HG02885 (cell line): ENCODE data around the gene MYADML2.

Experiments used
- ATAC-seq: cut with Tn5 transposase; IDR thresholded peaks from one replicate; pipeline ENCODE4 v1.9.1; 2021; ENCODE audit warnings: mild to moderate bottlenecking; ENCODE audit not compliant: unreplicated experiment, poor library complexity

MYADML2 gene

DNA sequence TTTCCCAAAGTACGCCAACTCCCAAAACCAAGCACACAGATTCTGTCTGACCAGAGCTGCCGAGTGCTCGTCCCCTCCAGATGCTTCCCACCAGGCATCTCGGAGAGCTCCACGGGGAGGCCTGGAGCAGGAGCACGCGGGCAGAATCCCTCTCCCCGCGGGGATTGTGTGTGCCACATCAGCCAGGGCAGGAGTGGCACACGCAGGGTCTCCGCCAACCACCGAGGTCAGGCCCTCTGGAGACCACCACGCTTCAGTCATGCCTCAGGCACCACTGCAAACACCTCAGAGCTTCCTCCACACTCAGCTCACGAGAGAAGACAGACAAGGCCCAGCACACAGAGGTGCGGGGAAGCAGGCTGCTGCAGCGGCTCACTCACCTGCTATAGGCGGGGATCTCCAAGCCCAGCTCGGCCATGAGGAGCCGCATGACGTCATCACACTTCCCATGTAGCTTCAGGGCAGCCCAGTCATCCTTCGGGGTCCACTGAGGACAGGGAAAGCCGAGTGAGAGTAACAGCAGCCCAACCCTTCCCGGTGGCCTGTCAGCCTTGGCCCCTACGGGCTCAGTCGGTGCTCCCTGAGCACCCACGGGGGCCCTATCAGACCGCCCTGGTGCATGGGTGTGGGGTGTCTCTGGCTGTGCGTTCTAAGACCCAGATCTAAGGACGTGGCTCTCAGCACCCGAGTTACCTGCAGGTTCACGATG, 33.5 kb downstream of the MYADML2 start:
- no peak for ATAC-seq

DNA sequence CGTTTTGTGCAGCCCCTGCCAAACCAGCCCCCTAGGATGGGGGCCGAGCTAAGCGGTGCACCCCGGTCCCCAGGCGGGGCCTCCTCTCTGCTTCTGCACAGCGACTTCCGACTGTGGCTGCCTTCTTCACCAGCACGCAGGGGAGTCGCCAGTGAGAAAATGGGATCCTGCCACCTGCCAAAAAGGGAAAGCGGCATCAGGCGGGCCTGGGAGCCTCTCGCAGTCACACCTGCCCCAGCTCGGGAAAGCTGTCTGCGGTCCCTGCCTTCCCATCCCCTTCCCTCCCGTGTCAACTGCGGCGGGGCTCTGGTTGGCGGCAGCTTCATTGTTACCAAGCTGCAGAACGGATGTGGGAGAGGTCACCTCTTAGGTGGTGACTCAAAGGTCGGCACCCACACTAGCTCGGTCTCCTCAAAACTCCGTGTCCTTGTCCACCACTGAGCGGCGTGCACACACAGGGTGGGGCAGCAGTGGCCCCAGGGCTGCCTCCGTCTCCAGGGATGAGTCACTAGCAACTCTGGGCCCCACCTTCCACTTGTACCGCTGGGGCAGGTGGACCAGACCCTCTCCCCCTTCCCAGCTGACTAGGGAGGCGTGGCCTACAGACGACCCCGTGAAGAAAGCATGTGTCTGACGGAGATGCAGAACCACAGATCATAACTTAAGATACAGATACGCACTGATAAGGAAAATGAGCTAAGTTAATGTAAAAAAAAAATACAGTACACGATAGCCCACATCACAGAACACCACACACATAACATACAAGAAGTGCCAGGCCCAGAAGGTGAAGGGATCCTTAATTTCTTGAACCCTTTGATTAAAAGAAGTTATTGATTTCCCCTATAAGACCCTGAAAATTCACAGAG, 34.4 kb downstream of the MYADML2 start:
- no peak for ATAC-seq

DNA sequence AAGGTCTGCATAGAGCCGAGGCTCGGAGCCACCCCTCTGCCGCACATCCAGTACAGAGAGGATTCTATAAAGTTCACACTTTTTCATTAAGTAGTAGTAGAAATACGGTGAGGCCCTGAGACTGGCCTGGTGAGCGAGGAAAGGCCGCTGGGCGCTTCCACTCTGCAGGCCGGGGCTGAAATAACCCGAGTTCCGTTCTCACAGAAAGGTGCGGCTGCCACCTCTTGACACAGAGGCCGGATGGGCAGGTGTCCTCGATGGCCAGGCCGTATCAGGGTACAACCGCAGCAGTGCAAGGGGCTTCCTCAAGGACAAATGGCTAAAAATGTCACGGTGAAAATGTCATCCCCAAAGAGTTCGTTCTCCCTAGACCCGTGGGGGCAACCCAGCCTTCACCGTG, 35.1 kb downstream of the MYADML2 start:
- ATAC-seq = no peak

DNA sequence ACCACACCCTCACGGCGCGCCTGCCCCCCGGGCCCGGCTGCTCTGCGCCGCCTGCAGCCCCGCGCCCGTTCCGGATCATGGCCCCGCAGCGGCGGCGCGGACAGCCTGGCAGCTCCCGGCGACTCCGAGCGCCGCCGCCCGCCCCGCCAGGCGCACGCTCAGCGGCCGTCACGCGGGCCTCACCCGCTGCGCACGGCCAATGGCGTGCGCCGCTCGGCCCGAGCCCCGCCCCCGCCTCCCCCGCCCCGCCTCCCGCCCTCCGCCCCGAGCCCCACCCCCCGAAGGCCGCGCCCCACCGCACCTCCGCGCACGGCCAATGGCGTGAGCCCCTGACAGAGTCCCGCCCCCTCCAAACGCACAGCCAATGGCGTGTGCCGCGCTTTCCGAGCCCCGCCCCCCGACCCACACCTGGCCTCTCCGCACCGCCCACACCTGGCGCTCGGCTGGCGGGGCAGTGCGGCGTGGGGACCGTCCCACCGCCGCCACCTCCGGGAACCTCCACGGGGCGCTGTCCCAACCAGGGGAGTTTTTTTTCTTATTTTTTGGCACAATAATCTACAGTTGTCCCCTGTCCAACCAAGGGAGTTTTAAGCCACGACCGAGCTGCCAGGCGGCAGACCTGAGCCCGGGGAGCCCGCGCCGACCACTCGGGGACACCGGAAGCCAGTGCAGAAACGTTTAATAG, 35.6 kb downstream of the MYADML2 start, which contains the start of gene PCYT2:
Gene PCYT2 (minus strand): TSS at position 123 of the 685 bp plus-strand sequence. CDS start 44 bp downstream, at position 79.
- ATAC-seq = peak; percentile 80

DNA sequence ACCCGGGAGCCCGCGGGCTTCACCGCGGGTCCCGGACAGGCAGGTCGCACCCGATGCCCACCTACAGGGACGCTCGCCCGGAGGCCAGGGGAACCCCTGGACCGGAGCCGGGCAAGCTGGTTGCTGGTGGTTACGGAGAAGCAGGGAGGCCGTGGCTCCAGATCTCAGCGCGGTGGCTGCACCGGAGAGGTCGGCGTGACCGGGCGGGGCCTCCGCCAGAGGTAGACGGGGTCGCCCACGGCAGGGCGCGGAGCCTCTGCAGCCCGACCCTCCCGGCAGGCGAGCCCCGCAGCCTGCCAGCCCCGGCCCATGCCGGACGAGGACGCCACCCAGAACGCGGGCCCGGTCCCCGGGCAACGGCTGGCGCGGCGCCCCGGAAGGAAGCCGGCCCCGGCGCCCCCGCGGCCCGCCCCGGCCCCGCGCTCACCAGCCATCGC, 36.2 kb downstream of the MYADML2 start:
- peak; percentile 41 for ATAC-seq

DNA sequence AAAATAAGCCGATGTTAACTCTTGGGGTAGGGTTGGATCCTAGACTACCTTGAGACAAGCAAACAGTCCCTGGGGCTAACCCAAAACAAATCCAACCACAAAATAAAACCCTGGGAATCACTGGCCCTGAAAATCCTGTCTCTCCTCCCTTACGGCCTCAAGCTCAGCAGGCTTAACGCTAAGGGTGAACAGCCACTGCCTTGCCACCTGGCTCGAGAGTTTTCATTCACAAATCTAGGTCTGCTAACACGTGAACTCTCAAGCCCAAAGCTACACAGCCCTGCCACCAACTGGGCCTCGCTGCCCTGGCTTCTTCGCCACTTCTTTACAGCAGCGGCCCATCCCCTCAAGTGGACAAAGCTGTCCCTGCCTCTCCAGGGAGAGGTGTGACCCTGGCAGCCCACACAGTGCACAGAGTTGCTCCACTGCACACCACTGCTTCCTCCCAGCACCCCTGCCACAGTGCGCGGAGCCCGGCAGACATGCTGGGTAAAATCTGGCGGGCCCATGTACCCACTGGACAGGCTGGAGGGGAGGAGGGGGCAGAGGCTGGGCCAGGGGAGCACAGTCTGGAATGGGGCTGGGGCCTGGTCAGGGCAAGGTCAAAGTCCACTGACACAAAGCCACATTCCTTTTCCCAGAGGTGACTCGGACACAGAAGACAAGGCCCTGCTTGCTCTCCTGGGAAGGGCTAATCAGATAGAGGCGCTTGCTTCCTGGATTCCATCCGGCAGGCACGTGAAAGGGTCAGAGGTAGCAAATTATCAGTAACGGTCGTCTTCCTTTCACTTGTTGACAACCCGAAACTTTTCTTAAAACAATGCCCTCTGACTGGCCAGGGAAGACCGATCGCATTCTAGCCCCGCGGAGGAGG, 36.8 kb downstream of the MYADML2 start:
- ATAC-seq = no peak

DNA sequence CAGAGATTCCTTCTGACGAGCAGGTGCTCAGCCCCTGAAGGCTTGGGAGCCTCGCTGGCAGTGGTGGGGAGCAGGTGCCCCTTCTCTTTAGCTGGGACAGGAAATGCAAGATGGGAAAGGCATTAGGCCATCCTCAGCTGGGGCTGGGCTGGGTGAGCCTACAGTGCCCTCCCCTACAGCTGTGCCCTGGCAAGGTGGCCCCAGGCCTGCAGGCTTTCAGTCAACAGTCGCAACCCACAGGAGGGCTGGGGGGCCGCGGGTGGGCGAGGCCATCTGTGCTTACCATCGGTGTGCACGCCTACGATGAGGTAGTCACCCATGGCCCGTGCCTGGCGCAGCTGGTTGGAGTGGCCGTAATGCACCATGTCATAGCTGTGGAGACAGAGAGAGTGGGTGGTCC, 37.8 kb downstream of the MYADML2 start:
- ATAC-seq = no peak

DNA sequence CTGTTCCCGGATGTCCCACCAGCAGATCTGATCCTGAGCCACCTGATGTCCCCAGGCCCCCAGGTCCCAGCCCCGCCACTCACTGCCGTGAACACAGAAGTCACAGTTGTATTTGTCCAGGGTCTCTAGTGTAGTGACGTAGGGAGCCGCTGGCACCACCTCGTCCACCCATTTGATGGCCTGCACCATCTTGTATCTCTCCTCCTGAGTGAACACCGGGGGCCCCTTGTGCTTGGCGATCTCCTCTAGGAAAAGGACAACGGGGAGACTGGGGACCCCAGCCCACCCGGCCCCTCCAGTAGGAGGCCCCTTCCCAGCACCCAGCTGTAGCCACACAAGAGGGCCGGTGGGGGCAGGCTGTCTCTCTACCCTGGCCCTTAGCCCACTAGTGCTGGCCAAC, 38.2 kb downstream of the MYADML2 start:
- ATAC-seq = no peak

DNA sequence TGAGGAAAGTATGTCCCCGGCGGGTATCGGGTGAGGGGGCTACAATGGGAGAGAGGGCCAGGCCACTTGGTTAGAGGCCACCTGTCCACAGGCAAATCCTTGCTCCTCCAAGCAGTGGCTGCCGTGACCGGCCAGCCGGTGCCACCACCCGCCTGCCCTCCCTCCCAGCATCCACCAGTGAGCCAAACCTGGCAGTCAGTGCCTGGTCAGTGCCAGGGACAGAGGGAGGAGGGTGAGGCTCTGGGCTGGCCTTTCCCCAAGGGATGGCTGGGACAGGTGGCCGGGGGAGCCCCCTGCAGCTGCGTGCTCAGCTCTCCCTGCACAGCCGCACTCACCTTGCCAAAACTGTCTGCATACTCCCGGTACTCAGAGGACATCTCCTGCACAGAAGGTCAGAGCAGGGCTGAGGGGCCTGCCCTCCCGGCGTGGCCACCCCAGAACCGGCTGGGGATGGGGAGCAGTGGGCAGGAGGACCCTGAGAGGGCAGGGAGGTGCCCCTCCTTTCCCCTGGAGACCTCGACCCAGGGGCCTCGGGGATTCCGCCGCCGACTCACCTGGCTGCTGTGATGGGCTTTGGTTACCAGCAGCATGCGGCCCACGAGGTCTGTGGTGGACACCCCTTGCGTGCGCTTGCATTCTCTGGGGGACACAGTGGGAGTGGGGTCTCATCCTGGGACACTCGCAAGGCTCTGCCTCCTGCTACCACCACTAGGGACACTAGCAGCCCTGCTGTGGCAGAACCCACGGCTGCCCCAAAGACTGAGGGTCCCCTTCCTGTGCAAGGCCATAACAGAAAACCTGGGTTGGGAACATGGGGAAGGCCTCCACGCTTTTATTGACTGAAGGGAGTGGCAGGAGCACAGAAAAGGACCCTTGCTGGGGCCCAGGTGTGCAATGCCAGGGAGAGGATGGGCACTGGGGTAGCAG, 39.6 kb downstream of the MYADML2 start:
- no peak for ATAC-seq

DNA sequence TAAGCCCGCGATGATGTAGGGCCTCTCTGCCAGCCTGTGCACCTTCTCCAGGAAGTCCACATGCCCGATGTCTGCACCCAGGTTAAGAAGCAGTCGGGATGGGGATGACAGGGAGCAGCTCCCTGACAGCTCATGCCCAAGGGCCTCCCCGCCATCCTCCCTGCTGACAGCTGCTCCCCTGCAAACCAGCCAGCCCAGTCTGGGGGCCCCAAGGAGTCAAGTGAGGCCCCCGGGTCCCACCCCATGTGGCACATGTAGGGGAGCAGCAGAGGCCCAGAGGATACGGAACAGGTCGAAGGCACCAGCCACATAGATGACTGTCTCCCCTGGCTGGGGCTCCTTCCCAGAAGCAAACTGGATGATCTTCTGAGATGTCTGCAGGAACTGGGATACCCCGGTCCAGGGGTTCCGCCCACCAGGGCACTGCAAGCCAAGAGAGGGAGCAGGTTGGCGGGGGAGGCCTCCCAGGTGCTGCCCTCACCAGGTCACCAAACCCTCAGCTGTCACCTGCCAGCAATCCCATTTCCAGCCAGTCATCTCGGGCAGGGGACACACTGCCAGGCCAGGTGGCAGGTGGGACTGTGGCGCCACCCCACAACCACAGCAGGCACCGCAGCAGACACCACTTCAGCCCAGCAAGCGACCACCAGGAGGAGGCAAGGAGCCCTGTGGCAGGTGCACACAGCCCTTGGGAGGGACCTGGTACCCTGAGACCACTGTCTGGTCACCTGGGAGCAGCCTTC, 40.4 kb downstream of the MYADML2 start:
- no peak for ATAC-seq

DNA sequence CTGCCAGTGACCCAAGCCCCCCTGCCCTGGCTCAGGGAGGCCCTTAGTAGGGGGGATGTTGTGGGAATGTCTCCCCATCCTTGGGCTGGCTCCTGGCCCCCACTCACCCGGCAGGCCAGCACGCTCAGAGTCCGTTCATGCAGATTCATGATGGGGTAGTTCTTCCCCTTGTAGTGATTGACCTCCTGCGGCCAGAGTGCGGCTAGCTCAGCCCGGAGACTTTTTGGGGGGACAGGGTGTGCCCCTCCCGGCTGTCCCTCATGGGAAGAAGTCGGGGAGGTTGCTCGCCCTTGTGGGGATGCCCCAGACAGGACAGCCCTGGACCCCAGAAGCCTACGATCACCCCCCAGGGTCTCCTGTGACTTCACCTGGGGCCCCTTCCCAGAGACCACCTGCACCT, 41.0 kb downstream of the MYADML2 start:
- ATAC-seq = no peak

DNA sequence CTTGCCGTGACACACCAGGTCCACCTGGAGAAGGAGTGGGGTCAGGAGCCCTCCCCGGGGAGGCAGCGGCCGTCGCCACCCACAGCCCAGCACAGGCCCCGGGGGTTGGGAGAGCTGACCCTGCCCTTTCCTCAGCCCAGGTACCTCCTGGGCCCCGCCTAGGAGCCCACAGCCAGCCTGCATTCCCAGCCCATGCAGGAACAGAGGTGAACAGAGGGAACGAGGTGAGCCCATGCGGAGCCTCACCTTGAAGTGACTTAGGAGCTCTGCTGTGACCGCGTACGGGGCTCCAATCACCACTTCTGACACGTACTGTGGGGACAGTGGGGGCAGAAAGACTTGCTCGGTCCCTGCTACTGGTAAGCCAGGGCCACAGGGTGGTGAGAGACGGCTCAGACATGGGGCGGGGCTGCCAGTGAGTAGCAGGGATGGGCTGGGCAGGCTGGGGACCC, 41.6 kb downstream of the MYADML2 start:
- ATAC-seq = no peak

DNA sequence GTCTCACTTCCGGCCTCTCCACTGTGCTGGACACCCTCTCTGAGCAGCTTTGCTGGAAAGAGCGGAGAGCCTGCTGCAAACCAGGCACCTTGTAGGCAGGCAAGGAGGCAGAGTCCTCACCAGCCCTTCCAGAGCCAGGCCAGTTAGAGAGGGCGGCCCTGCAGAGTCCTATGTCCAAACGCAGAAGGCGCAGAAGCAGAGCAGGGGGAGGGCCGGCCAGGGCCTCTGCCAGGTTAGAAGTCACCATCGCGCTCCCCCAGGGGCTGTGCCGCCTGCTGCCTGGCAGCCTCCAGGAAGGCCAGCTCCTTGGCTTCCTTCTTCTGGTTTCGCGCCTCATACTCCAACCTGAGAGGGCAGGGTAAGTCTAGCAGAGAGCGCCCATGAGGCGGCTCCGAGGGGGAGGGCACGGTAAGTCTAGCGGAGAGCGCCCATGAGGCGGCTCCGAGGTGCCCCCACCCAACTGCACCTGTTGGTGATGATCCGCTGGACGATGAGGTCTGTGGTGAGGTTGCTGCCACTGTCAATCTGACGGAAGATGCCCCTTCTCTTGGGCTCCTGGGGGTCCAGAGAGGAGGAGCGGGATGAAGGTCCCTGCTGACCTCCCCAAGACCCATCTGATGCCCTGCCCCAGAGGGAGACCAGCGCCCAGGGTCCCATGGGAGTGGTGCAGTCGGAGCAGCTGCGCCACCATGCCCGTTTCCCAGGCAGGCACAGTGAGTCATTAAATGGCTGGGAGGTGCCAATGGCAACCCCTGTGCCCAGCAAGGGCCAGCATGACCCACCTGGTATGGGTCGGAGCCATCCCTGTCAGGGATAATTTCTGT, 42.2 kb downstream of the MYADML2 start:
- ATAC-seq = no peak

DNA sequence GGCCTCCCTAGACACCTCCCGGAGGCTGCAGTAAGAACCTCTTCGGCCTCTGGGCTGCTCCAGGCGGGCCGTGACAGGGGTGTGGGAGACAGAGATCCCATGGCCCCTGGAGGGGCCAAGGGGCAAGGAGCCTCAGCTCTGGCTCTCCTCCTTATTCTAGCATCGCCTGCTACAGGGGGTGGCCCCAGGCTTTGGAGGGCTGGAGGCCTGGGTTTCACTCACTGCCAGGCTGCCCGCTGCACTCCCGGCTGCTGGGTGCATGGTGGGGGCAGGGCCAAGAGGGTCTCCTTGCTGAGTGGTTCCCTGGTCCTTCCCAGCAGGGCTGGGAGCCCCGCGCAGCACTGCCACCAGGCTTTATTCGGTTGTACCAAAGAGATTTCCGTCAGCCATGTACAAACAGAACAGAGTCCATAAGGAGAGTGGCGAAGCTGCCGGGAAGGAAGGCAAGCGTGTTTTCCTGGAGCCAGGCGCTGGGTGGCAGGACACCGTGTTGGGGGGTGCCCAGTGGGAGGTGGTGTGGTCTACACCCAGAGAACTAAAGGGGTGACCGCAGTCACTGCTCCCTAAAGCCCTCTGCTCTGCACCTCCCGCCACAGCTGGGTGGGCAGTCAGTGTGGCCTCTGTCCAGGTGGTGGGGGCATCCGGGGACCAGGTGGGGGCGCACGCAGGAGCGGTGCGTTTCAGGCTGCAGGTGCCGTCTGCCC, 43.0 kb downstream of the MYADML2 start:
- ATAC-seq = no peak

DNA sequence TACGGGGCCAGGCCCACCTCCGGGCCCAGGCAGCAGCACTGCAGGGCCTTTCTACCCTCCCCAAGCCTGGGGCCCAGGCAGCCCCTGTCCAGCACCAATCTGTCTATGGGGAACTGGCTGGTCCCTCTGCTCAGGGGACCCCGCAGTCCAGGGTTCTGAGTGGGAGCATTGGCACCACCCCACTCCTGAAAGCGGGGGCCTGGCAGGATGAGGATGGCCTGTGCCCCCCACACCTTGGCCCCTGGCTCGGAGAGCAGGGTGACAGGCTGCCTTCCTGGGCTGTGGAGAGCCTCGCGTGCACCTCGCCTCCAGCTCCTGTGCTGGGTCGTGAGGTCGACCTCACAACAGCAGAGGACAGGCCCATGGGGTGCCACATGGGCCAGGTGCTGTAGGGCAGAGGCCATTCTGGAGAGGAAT, 43.6 kb downstream of the MYADML2 start:
- no peak for ATAC-seq

DNA sequence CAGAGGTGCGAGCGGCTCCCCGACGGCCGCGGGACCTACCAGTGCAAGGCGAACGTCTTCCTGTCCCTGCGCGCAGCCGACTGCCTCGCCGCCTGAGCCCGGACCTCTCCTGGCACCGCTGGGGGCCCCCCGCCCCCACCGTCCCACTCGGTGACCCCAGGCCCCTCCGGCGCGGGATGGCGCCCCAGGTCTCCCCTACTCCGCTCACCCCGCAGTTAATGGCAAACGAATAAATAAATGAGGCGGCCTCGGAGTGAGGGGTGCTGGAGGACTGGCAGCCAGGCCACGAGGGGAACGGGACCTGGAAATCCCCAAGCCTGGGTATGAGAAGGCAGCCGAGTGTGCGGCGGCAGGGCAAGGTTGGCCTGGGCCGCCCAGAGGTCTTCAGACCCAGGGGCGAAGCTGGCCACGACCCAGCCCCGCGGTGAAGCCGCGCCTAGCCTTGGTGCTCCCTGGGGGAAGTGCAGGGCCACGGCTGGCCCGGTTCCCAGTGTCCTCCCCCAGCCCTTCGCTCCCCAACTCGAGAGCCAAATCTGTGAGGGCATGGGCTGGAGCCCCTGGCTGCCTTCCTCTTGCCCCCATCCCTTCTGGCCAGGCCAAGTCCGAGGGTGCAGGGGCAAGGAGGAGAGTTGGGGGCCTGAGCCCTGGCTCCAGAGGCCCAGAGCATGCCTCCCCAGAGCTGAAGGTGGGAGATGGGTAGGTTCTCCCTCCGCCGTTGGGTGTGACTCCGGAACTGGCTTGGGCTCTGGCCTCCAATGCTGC, 44.2 kb downstream of the MYADML2 start:
- no peak for ATAC-seq
